Middle frontal gyrus (tissue), 1 donor: ENCODE data around the gene SDHAF1.
"Not testable (repeated sequence)": the region's sequence is repeated elsewhere in the genome, so short reads cannot be mapped to it uniquely, and the experiment has no call there.

Experiments used
- DNase-seq: peaks from one replicate; pipeline ENCODE4 v3.0.0-alpha.2; 2015; ENCODE audit warnings: low spot score; ENCODE audit errors: extremely low spot score

SDHAF1 gene

DNA sequence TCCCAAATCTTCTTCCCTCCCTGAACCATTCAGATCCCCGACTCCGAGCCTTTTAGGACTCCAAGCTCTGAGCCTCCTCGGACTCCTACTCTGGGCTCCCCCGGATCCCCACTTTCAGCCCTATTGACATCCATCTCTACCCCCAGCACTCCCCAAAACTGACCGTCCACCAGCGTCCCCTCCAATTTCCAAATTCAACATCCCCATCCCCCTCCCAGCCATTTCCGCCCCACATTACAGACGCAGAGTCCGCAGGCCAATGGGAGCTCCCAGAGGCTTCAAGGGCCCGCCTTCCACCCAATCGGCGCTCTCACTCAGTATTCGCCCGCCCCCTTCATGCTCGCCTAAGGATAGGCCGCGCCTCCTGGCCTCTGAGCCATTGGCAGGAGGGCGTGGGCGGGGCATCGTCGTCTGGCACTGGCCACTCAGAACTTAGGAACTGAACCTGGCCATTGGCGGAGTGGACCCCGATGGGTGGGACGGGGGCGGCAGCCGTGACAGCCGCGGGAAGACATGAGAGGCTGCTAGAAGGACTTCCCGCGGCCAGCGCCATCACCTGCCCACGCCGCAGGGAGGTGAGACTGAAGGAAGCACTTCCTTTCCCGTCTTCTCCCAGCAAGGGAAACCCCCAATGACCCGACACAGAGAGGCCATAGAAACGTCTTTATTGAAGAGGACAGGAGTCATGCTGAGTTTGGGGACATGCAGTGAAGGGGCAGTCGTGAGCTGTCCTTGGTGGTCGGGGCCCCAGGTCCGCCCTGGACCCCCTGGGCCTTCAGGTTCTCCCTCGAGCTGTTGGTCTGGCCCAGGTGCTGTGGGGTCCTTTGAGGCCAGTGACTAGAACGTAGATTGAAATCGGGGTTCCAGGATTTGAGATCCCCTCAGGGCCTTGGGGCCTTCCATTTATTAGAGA is 19.3 kb downstream of the SDHAF1 start, which contains the start of gene ALKBH6:
Gene ALKBH6 (minus strand): TSS at position 202 of the 913 bp plus-strand sequence. CDS start 816 bp downstream, outside the sequence.
- peak; percentile 98 for DNase-seq

DNA sequence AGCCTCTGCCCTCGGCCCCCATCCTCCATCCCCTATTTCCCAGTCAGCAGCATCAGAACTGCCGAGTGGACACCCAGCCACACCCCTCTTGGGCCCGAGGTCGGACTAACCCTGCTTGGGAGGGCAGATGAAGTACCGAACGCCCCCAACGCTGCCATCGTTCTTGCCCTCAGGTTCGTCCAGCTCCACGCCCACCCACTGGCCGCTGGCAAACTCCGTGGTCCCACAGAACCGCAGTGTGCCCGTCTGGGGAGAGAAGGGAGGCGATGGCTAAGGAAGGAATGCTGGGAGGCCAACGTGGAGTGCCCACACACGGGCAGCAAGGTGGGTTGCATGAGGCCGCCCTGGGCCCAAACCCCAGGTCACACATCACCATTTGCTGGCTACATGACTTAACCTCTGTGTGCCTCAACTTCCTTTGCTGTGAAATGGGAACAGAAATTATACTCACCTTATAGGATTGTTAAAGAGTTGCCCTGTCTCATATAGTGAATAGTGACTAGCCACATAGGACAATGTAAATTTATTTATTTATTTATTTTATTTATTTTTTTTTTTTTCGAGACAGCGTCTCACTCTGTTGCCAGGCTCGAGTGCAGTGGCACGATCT is 24.2 kb downstream of the SDHAF1 start:
- no peak for DNase-seq

DNA sequence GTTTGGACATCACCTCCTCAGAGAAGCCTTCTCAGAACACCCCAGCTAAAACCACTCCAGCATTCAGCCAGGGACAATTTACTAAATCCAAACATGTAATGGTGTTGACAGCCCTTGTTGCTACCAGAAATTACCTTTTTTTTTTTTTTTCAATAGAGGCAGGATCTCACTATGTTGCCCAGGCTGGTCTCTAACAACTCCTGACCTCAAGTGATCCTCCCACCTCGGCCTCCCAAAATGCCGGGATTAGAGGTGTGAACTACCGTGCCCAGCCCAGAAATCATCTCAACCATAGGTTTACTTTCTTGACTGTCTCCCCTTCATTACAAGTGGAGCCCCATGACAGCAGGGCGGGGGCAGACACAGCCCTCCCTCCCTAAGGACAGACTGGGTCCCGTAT is 28.4 kb downstream of the SDHAF1 start:
- DNase-seq = no peak

DNA sequence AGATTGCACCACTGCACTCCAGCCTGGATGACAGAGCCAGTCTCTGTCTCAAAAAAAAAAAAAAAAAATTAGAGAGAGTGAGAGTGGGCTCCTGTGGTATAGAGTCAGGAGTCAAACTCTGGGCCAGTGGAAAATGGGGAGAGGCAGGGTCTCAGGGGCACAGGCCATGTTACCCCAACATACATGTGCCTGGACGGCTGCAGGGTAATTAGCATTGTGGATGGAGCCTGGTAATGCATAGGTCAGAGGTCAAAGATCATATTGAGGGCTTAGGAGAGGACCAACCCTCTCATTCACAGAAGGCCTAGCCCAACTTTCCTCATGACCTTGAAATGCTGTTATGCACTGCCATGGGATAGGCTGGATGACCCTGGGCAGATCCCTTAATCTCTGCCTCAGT is 30.6 kb downstream of the SDHAF1 start:
- no peak for DNase-seq

DNA sequence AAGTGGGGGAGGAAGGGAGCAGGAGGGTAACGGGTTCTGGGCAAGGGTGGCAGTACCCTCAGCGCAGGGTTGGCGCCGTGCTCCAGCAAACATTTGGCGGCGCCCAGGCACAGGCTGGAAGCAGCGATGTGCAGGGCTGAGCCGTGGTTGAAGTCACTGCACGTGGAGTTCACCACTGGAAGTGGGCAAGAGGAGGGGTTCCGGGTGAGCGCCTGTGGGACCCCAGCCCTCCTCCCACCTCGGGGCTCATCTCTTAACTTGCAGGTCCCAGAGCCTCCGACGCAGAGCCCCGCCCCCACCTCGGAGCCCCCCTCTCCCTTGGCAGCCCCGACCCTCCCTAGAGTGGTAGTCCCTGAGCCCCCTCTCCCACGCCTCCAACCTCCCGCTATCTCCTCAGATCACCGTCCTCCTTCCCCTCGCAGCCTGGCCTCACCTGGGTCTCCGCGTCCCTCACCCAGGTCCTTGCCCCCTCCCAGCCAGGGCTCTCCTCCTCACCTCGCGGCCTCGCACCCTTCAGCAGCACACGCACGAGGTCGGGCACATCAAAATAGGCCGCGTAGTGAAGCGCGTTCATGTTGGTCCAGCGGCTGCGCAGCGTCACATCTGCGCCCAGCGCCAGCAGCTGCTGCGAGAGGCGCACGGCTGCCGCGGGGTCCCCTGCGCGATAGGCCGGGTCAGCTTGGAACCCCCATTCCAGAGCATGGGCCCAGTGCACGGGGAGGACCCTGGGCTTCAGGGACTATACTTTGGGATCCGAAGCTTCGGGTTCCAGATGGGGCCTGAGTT is 31.3 kb downstream of the SDHAF1 start:
- DNase-seq = no peak

DNA sequence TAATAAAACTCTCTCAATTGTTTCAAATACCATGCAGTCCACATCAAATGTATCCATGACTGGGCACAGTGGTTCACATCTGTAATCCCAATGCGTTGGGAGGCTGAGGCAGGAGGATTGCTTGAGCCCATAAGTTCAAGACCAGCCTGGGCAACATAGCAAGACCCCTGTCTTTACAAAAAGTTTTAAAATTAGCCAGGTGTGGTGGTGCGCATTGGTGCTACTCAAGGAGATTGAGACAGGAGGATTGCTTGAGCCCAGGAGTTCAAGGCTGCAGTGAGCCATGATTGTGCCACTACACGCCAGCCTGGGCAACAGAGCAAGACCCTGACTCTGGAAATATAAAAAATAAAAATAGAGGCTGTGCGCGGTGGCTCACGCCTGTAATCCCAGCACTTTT is 32.7 kb downstream of the SDHAF1 start:
- no peak for DNase-seq

DNA sequence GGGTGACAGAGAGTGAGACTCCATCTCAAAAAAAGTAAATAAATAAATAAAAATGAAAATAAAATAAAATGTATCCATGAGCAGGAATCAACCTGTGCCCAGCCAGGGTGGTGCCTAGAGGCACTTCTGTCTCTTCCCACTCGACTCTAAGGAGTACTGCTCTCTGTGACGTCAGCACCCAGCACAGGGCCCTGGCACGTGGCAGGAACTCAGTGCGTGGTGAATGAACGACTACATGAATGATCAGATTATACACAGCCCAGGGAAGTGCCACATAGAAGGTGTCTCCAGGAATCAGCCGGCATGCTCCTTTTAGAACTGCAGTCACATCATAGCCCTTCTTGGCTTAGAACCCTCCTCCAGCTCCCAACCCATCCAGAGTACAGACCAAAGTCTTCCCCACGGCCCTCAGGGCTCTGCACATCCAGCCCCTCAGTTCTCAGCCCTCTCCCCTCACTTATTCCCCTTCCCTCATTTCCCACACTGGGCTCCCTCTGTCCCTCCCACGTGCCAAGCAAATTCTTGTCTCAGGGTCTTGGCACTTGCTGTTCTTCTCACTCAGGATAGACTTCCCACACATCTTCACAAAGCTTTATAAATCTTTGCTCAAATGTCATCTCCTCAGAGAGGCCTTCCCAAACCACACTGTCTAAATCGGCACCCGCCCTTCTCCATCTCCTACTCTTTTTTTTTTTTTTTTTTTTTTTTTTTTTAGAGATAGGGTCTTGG is 33.5 kb downstream of the SDHAF1 start:
- DNase-seq = peak; percentile 50

DNA sequence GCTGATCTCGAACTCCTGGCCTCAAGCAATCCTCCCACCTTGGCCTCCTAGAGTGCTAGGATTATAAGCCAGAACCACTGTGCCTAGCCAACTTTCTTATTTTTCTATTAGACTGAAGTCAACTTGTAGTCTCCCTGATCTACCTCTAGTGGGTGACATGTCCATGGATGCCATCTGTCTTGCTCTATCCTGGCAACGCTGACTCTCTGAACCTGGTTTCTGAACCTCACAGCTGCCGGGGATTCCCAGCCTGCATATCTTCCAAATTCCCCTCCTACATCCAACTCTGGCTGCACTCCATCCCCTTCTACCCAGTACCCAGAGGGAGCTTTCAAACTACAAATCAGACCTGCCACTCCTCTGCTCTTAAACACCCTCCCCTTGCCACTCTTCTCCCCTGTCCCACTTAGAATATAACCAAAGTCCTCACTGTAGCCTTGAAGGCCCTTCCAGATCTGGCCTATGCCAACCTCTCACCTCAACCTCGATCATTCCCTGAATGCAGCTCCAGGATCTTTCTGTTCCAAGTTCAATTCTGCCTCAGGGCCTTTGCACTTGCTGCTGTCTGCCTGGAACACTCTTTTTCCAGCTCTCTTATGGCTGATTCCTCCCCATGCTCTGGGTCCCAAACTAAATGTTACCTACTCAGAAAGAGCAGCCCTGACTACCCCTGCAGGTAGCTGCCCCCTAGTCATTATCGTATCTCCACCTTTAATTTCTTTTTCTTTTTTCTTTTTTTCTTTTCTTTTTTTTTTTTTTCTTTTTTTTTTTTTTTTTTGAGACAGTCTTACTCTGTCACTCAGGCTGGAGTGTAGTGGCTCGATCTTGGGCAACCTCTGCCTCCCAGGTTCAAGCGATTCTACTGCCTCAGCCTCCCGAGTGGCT is 35.5 kb downstream of the SDHAF1 start:
- no peak for DNase-seq

DNA sequence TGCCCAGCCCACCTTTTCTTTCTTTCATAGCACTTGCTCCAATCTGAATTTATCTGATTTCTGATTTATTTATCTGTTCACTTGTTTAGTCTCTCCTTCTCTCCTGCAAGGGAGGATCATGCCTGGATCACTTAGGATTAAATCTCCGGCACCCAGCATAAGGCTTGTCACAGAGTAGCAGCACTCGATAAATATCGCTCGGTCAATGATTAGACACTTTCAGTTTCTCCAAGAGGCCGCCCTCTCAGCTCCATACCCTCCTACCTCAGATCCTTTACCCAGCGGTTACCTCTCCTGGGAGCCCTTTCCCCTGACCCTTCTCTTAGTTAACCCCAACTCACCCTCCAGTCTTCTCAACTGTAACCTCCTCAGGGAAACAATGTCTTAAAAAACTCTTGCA is 36.3 kb downstream of the SDHAF1 start:
- DNase-seq = no peak

DNA sequence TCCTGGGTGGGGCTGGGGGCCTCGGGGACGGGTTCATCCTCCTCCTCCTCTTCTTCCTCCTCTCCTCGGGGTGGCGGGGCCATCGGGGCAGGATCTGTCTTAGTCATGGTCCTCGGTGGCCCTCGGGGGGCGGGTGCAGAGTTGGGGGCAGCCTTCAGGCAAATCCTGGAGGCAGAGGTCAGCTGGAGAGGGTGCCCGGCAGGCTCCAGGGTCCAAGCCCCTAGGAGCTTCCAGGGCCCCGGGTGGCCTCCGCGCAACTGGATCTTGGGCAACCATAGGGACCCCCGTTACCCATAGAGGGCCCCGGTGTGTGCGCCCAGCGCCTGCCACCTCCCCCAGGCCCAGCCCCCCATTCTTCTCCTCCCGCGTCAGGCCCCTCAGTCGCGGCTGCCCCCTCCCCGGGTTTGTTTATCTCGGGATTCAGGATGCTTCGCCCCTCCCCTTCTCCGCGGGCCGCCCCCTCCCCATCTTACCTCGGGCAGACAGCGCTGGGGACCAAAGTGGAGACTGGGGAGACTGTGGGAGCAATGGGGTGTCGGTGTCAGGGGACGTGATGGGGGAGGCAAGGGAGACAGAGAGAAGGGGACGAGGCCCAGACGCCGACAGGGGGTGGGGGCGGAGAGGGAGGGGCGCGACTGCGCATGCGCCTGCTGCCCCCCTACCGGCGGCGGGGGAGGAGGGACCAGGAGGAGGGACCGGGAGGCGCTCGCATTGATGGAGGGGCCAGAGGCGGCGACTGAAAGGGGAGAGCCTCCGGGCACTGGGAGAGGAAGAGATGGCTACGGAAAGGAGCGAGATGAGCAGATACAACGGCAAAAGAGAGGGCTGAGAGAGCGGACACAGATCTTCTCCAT is 37.5 kb downstream of the SDHAF1 start, which contains the start of gene CLIP3:
Gene CLIP3 (minus strand): TSS at position 623 of the 854 bp plus-strand sequence. CDS start 516 bp downstream, at position 107.
- DNase-seq = peak; percentile 68

DNA sequence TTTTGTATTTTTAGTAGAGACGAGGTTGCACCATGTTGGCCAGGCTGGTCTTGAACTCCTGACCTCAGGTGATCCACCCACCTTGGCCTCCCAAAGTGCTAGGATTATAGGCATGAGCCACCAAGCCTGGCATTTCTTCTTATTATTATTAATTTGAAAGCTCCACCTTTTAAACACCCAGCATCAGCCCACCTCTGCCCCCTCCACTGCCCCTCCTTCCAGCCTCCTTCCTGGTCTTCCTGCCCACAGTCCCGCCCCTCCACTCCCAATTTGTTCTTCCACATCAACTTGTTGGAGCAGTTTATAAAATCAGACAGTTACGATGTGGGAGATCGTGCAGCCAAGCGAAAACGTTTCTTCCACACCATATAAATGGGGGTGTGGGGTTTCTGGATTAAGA is 45.5 kb downstream of the SDHAF1 start:
- DNase-seq = no peak

DNA sequence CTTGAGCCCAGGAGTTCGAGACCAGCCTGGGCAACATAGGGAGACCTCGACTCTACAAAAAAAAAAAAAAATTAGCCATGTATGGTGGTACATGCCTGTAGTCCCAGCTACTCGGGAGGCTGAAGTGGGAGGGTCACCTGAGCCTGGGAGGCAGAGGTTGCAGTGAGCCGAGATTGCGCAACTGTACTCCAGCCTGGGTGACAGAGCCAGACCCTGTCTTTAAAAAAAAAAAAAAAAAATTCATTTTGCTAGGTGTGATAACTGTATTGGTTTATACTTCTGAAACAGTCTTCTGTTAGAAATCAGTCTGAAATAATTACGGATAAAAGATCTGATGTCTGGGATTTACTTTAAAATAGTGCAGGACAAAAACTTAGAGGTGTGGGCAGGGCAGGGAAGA is 46.1 kb downstream of the SDHAF1 start:
- DNase-seq = not testable (repeated sequence)

DNA sequence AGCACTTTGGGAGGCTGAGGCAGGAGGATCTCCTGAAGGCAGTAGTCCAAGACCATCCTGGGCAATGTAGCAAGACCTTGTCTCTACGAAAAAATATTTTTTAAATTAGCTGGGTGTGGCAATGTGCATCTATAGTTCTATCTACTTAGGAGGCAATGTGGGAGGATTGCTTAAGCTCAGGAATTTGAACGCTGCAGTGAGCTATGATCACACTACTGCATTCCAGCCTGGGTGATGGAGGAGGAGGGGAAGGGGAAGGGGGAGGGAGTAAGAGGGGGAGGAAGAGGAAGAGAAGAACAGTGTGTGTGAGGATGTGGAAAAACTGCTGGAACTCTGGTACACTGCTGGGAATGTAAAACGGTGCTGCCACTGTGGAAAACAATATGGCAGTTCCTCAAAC is 46.8 kb downstream of the SDHAF1 start:
- DNase-seq = no peak

DNA sequence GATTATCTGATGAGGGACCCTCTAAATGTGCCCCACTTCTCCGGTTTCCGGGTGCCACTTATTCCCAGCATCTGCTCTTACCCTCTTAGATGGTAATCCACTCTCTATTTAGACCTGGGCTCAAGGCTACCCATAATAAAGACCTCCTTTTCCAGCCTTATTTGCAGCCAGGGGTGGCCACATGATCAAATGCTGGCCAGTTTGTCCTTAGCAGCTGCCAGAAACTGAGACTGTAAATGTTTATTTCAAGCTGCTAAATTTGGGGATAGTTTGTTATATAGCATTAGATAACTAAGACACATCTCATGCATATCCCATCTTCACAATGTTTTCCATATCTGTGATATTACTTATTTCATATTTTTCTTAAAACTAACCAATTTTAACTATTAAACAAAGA is 49.0 kb downstream of the SDHAF1 start:
- no peak for DNase-seq
